DND-41 (cell line): ENCODE data around the gene CLEC17A.

Experiments
- CTCF ChIP-seq: IDR thresholded peaks from 2 replicates; pipeline ENCODE4 v1.5.1; 2012; ENCODE audit warnings: borderline replicate concordance, low read length, moderate library complexity, mild to moderate bottlenecking; ENCODE audit not compliant: poor library complexity, severe bottlenecking; ENCODE audit errors: extremely low read depth
- EZH2 ChIP-seq: IDR thresholded peaks from 3 replicates; pipeline ENCODE4 v1.6.1; 2012; ENCODE audit warnings: borderline replicate concordance, low read depth, mild to moderate bottlenecking, moderate library complexity, low read length, inconsistent platforms; ENCODE audit not compliant: severe bottlenecking

DNA sequence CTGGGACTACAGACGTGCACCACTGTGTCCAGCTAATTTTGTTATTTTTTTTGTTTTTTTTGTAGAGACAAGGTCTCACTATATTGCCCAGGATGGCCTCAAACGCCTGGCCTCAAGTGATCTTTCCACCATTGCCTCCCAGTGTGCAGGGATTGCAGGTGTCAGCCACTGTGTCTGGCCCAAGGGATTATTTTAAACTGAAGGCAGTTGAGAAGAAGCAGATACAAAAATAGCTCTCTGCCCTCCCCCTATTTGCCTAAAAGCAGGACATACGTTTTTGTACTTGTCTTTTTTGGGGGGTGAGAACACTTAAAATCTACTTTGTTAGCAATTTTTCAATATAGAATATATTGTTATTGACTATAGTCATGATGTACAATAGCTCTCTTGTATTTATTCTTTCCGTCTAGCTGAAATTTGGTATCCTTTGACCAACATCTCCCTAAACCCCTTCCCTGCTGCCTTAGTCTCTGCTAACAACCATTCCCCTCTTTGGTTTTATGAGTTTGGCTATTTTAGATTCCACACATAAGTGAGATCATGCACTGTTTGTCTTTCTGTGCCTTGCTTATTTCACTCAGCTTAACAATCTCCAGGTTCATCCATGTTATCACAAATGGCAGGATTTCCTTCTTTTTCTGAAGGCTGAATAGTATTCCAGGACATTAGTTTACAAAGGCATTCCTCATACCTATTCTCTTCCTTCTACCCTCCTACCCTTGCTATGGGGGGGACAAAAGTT, 56.8 kb downstream of the CLEC17A start:
- TF ChIP-seq CTCF = no peak
- no peak for TF ChIP-seq EZH2
